ENCODE results near the gene CORO7. TPM values are rescaled to one million over a fixed set of nuclear protein-coding genes. Genes with fewer than 3 reads are reported as not detected.

The CORO7 gene
- polyA plus RNA-seq, 1 of the 3 experiments (the other 2 are of a cell fraction): 25.8 TPM

- TF ChIP-seq MXI1 (IDR thresholded peaks at IDR 0.05; ENCODE audit: low read depth, low read length) (no peak), TCF12 (IDR thresholded peaks at IDR 0.05) (peak; percentile 2; the same call in 1 of the 2 replicates), SMC3 (IDR thresholded peaks at IDR 0.05; ENCODE audit: low read depth, low read length) (no peak), JUND (IDR thresholded peaks at IDR 0.05) (no peak)
Measured at GRCh38 chr16:4373356-4373908, 43.0 kb downstream of the CORO7 start (continued).

GRCh38 chr16:4372578-4373355, 43.6 kb downstream of the CORO7 start:
- peak; percentile 85 for DNase-seq
- peaks cover 54% of the 10 kb centered on the region for H3K79me2 ChIP-seq (ENCODE audit: insufficient read depth)
- POLR2A ChIA-PET: interaction anchor here (0.8 to 3.4 kb wide), 6 partner anchors 9 to 38 kb away, joined by 3 to 28 read pairs (median 4); no protein-coding TSS in a partner anchor
- peaks cover 17% of the 10 kb centered on the region for H3F3A ChIP-seq (replicated peaks; ENCODE audit: insufficient read depth)
- H3K4me1 ChIP-seq (ENCODE audit: control insufficient read depth in 1 of 2, insufficient read depth in 2 of 2, low read depth in 1 of 2, low read length in 1 of 2): peaks cover 44 to 82% of the 10 kb centered on the region in 2 experiments
- H2AFZ ChIP-seq (ENCODE audit: low read depth): no peak overlapping the region
- H3K27me3 ChIP-seq (ENCODE audit: insufficient read depth): no peaks in the 10 kb centered on the region
- H3K9me3 ChIP-seq: no peaks in the 10 kb centered on the region
- H3K9ac ChIP-seq: peak overlapping the region; percentile 64
- no peaks in the 10 kb centered on the region for H3K9me2 ChIP-seq
- peak overlapping the region; percentile 83 for H3K27ac ChIP-seq (ENCODE audit: low read depth in 2 of 2, low read length in 1 of 2)
- H3K4me2 ChIP-seq: peak overlapping the region; percentile 91
- CTCF ChIA-PET: interaction anchor here (0.9 to 32.1 kb wide), 8 partner anchors 9 to 119 kb away, joined by 4 to 558 read pairs (median 7); no protein-coding TSS in a partner anchor
- peaks cover 0 to under 1% of the 10 kb centered on the region in 2 experiments for H3K36me3 ChIP-seq (replicated peaks in 1 of 2; ENCODE audit: control insufficient read depth in 1 of 2, insufficient read depth in 2 of 2, low read length in 1 of 2)
- H4K20me1 ChIP-seq (ENCODE audit: insufficient read depth): peaks cover 33% of the 10 kb centered on the region
- H3K4me3 ChIP-seq (ENCODE audit: low read depth in 2 of 2, low read length in 1 of 2): peak overlapping the region; percentile 77 to 92
- WGBS (ENCODE audit: low lambda C conversion rate): 7% methylated on average over 4 of the region's 10 CpGs
- TF ChIP-seq POLR2AphosphoS5 (IDR thresholded peaks at IDR 0.05; ENCODE audit: low read depth, low read length): 0 out of 2 replicates have a peak, but pooled peaks have one; percentile 43
- TF ChIP-seq RCOR1 (IDR thresholded peaks at IDR 0.05; ENCODE audit: low read length): no peak; the same call in 1 of the 2 replicates
- TF ChIP-seq CHD2 (IDR thresholded peaks at IDR 0.05; ENCODE audit: low read length, partially characterized antibody): peak; percentile 66
- TF ChIP-seq JUND (IDR thresholded peaks at IDR 0.05): no peak
- TF ChIP-seq EZH2phosphoT487 (IDR thresholded peaks at IDR 0.05; ENCODE audit: borderline replicate concordance, low read depth): no peak
- no peak for TF ChIP-seq ZBTB33 (IDR thresholded peaks at IDR 0.05; ENCODE audit: borderline replicate concordance, low read depth)
- TF ChIP-seq SMC3 (IDR thresholded peaks at IDR 0.05; ENCODE audit: low read depth, low read length): no peak
- TF ChIP-seq YY1 (IDR thresholded peaks at IDR 0.05; ENCODE audit: low read depth): no peak
- no peak for TF ChIP-seq SIN3A (IDR thresholded peaks at IDR 0.05; ENCODE audit: borderline replicate concordance, low read depth, low read length)
- TF ChIP-seq TAF1 (IDR thresholded peaks at IDR 0.05; ENCODE audit: borderline replicate concordance, low read depth, low read length): no peak
- TF ChIP-seq MEF2A (IDR thresholded peaks at IDR 0.05; ENCODE audit: borderline replicate concordance, low read depth): no peak
- no peak for TF ChIP-seq ELF1 (IDR thresholded peaks at IDR 0.05)
- peak; percentile 78 for TF ChIP-seq TCF12 (IDR thresholded peaks at IDR 0.05)
- no peak; the same call in 1 of the 2 replicates for TF ChIP-seq RXRA (IDR thresholded peaks at IDR 0.05; ENCODE audit: borderline replicate concordance, low read depth)
- no peak for TF ChIP-seq FOSL2 (IDR thresholded peaks at IDR 0.05; ENCODE audit: borderline replicate concordance, low read depth)
- TF ChIP-seq MAX (IDR thresholded peaks at IDR 0.05; ENCODE audit: low read depth): peak; percentile 29; the same call in 1 of the 2 replicates
- TF ChIP-seq GABPA (IDR thresholded peaks at IDR 0.05; ENCODE audit: low read depth): no peak
- peak; percentile 74; the same call in 1 of the 2 replicates for TF ChIP-seq MXI1 (IDR thresholded peaks at IDR 0.05; ENCODE audit: low read depth, low read length)
- TF ChIP-seq USF2 (IDR thresholded peaks at IDR 0.05; ENCODE audit: borderline replicate concordance, low read depth, low read length): no peak
- TF ChIP-seq REST (IDR thresholded peaks at IDR 0.05; ENCODE audit: low read depth, low read length): no peak
- peak; percentile 50 to 60; a peak in 3 of 4 replicates for TF ChIP-seq EP300 (IDR thresholded peaks at IDR 0.05; ENCODE audit: borderline replicate concordance in 1 of 2, low read depth in 1 of 2, low read length in 1 of 2)
- TF ChIP-seq TEAD4 (IDR thresholded peaks at IDR 0.05; ENCODE audit: borderline replicate concordance, insufficient read depth): no peak
- no peak for TF ChIP-seq RFX5 (IDR thresholded peaks at IDR 0.05; ENCODE audit: low read length)

Data from SK-N-SH (cell line).